Suprapubic skin (tissue), 4 donors: ENCODE results near the gene CRYBG1.

ENCODE experiments used
- CTCF ChIP-seq, 2 donors: fragments of 200-600 bp in 1 of 2; fragments of 450-650 bp in 1 of 2; sonication (generic) in 1 of 2; IDR thresholded peaks; one replicate each; pipeline ENCODE4 v1.5.1; 2016 to 2019; ENCODE audit warnings: antibody characterized with exemption in 2 of 2, mild to moderate bottlenecking in 1 of 2, moderate library complexity in 1 of 2
- EP300 ChIP-seq: sonication (generic); formaldehyde crosslinking; IDR thresholded peaks from one replicate; pipeline ENCODE4 v1.6.1; 2017; ENCODE audit warnings: antibody characterized with exemption
- POLR2AphosphoS5 ChIP-seq, 3 donors: sonication (generic); formaldehyde crosslinking; IDR thresholded peaks; one replicate each; pipeline ENCODE4 v1.6.1; 2017; ENCODE audit warnings: antibody characterized with exemption in 3 of 3

DNA sequence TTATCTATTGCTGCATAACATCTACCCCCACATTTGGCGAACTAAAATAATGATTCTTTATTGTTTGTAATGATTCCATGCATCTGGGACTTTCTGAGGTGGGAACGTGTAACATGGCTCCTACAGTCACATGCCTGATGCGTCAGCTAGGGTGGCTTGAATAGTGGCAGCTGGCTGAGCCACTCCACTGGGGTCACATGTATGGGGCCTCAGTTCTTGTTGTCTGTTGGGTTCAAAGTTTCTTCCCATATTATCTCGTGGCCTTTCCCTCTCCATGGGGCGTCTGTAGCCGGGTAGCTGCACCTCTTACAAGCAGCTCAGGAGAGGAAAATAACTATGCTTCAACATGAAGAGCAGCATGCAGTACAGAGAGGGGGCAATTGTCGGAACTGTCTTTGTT lies 69.9 kb downstream of the CRYBG1 start:
- TF ChIP-seq CTCF (IDR thresholded peaks at IDR 0.05) (no peak), POLR2AphosphoS5 (IDR thresholded peaks at IDR 0.05) (no peak), EP300 (no peak)
